ENCODE measurements around the gene KATNB1. TPM values are rescaled to one million over a fixed set of nuclear protein-coding genes. Genes with fewer than 3 reads are reported as not detected.

KATNB1 gene
- total and polyA plus RNA-seq, 2 of the 8 experiments (the other 6 are each of a cell fraction or from before 2014, with no cell fraction given): 50.2 to 60.4 TPM

DNA sequence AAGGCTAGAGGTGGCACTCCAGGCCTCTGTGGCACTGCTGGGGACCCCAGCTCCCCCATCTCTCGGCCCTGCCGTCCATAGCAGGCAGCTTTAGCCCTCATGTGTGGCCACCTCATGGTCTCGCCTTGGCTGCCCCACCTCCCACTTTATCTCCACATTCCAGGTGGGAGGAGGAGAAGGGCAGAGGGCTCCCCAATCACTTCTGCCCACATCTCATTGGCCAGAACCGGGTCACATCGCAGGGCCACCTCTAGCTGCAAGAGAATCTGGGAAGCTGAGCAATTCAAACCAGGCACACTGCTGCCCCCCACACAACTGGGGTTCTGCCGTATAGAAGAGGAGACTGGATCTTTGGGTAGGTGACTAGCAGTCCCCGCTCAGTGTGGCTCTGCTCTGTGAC lies 39.3 kb upstream of the KATNB1 start (continued):
- TF ChIP-seq, protein P1, sequence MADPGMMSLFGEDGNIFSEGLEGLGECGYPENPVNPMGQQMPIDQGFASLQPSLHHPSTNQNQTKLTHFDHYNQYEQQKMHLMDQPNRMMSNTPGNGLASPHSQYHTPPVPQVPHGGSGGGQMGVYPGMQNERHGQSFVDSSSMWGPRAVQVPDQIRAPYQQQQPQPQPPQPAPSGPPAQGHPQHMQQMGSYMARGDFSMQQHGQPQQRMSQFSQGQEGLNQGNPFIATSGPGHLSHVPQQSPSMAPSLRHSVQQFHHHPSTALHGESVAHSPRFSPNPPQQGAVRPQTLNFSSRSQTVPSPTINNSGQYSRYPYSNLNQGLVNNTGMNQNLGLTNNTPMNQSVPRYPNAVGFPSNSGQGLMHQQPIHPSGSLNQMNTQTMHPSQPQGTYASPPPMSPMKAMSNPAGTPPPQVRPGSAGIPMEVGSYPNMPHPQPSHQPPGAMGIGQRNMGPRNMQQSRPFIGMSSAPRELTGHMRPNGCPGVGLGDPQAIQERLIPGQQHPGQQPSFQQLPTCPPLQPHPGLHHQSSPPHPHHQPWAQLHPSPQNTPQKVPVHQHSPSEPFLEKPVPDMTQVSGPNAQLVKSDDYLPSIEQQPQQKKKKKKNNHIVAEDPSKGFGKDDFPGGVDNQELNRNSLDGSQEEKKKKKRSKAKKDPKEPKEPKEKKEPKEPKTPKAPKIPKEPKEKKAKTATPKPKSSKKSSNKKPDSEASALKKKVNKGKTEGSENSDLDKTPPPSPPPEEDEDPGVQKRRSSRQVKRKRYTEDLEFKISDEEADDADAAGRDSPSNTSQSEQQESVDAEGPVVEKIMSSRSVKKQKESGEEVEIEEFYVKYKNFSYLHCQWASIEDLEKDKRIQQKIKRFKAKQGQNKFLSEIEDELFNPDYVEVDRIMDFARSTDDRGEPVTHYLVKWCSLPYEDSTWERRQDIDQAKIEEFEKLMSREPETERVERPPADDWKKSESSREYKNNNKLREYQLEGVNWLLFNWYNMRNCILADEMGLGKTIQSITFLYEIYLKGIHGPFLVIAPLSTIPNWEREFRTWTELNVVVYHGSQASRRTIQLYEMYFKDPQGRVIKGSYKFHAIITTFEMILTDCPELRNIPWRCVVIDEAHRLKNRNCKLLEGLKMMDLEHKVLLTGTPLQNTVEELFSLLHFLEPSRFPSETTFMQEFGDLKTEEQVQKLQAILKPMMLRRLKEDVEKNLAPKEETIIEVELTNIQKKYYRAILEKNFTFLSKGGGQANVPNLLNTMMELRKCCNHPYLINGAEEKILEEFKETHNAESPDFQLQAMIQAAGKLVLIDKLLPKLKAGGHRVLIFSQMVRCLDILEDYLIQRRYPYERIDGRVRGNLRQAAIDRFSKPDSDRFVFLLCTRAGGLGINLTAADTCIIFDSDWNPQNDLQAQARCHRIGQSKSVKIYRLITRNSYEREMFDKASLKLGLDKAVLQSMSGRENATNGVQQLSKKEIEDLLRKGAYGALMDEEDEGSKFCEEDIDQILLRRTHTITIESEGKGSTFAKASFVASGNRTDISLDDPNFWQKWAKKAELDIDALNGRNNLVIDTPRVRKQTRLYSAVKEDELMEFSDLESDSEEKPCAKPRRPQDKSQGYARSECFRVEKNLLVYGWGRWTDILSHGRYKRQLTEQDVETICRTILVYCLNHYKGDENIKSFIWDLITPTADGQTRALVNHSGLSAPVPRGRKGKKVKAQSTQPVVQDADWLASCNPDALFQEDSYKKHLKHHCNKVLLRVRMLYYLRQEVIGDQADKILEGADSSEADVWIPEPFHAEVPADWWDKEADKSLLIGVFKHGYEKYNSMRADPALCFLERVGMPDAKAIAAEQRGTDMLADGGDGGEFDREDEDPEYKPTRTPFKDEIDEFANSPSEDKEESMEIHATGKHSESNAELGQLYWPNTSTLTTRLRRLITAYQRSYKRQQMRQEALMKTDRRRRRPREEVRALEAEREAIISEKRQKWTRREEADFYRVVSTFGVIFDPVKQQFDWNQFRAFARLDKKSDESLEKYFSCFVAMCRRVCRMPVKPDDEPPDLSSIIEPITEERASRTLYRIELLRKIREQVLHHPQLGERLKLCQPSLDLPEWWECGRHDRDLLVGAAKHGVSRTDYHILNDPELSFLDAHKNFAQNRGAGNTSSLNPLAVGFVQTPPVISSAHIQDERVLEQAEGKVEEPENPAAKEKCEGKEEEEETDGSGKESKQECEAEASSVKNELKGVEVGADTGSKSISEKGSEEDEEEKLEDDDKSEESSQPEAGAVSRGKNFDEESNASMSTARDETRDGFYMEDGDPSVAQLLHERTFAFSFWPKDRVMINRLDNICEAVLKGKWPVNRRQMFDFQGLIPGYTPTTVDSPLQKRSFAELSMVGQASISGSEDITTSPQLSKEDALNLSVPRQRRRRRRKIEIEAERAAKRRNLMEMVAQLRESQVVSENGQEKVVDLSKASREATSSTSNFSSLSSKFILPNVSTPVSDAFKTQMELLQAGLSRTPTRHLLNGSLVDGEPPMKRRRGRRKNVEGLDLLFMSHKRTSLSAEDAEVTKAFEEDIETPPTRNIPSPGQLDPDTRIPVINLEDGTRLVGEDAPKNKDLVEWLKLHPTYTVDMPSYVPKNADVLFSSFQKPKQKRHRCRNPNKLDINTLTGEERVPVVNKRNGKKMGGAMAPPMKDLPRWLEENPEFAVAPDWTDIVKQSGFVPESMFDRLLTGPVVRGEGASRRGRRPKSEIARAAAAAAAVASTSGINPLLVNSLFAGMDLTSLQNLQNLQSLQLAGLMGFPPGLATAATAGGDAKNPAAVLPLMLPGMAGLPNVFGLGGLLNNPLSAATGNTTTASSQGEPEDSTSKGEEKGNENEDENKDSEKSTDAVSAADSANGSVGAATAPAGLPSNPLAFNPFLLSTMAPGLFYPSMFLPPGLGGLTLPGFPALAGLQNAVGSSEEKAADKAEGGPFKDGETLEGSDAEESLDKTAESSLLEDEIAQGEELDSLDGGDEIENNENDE (IDR thresholded peaks at IDR 0.05; ENCODE audit: insufficient replicate concordance, low read length): no peak
- no peak for TF ChIP-seq RXRA (IDR thresholded peaks at IDR 0.05; ENCODE audit: insufficient read depth, low read depth, low read length)
- TF ChIP-seq NANOG (IDR thresholded peaks at IDR 0.05; ENCODE audit: insufficient read depth, low read depth, low read length, poor library complexity, severe bottlenecking): no peak
- no peak for TF ChIP-seq TCF12 (IDR thresholded peaks at IDR 0.05; ENCODE audit: low read depth, low read length)
- TF ChIP-seq KDM4A (IDR thresholded peaks at IDR 0.05; ENCODE audit: low read depth, low read length, severe bottlenecking): no peak
- no peak for TF ChIP-seq NRF1 (IDR thresholded peaks at IDR 0.05; ENCODE audit: low read depth, low read length)
- TF ChIP-seq GABPA (IDR thresholded peaks at IDR 0.05; ENCODE audit: borderline replicate concordance, insufficient read depth, low read length): no peak
- TF ChIP-seq KDM1A (IDR thresholded peaks at IDR 0.05; ENCODE audit: borderline replicate concordance, low read length): no peak
- TF ChIP-seq EP300 (IDR thresholded peaks at IDR 0.05; ENCODE audit: borderline replicate concordance in 1 of 2, low read depth in 2 of 2, low read length in 2 of 2): no peak

Data from H1 (cell line).